HCT116 (cell line): ENCODE measurements around the gene USP53.

Experiments used
- CBX3 ChIP-seq: IDR thresholded peaks from 2 replicates; pipeline ENCODE4 v1.6.1; 2012; ENCODE audit warnings: low read depth
- CTCF ChIP-seq, 3 experiments: fragments of 200-600 bp in 1 of 3; sonication (generic) in 1 of 3; IDR thresholded peaks in 2 of 3; conservative IDR thresholded peaks in 1 of 3; 2 replicates each; pipeline ENCODE4 v1.5.1; 2012 to 2017; ENCODE audit warnings: low read depth in 2 of 3, low read length in 2 of 3, antibody characterized with exemption in 1 of 3, borderline replicate concordance in 1 of 3, control low read depth in 1 of 3, mild to moderate bottlenecking in 1 of 3, mixed read lengths in 1 of 3, mixed run types in 1 of 3, moderate library complexity in 1 of 3; ENCODE audit not compliant: insufficient read depth in 1 of 3
- EZH2 ChIP-seq: fragments of 200-600 bp; sonication (generic); IDR thresholded peaks from 2 replicates; pipeline ENCODE4 v1.6.1; 2017; ENCODE audit warnings: antibody characterized with exemption, mixed run types
- POLR2A ChIP-seq: IDR thresholded peaks from 2 replicates; pipeline ENCODE4 v1.7.0; 2011; ENCODE audit warnings: borderline replicate concordance; ENCODE audit not compliant: insufficient read depth, insufficient read length; ENCODE audit errors: extremely low read depth
- RAD21 ChIP-seq: IDR thresholded peaks from 2 replicates; pipeline ENCODE4 v1.6.1; 2012; ENCODE audit warnings: low read depth, mild to moderate bottlenecking
- SIN3A ChIP-seq: IDR thresholded peaks from 2 replicates; pipeline ENCODE4 v1.6.1; 2012; ENCODE audit warnings: low read depth
- SP1 ChIP-seq: IDR thresholded peaks from 2 replicates; pipeline ENCODE4 v1.6.1; 2012; ENCODE audit warnings: low read depth
- SRF ChIP-seq: IDR thresholded peaks from 2 replicates; pipeline ENCODE4 v1.6.1; 2012; ENCODE audit warnings: low read depth
- ZBTB33 ChIP-seq: IDR thresholded peaks from 2 replicates; pipeline ENCODE4 v1.6.1; 2011; ENCODE audit warnings: mild to moderate bottlenecking, low read length, moderate library complexity; ENCODE audit not compliant: insufficient replicate concordance; ENCODE audit errors: extremely low read depth
- ZFX ChIP-seq: fragments of 450-650 bp; IDR thresholded peaks from 2 replicates; pipeline ENCODE4 v1.6.1; 2017

- TF ChIP-seq RAD21 (no peak), CTCF (IDR thresholded peaks at IDR 0.05 in 2 of 3, conservative IDR thresholded peaks at IDR 0.05 in 1 of 3; ENCODE audit: borderline replicate concordance in 1 of 3, insufficient read depth in 1 of 3, low read depth in 2 of 3, low read length in 2 of 3) (no peak), SP1 (no peak), POLR2A (no peak), SIN3A (no peak), ZFX (no peak), SRF (no peak), EZH2 (no peak), CBX3 (no peak), ZBTB33 (no peak)
Observed at GRCh38 chr4:119210775-119211174, 1.7 kb upstream of the USP53 start.
